Sigmoid colon (tissue), 7 donors: ENCODE data around the gene SH3BP1. TPM values are rescaled to one million over a fixed set of nuclear protein-coding genes. Genes with fewer than 3 reads are reported as not detected.

Source experiments
- DNase-seq: peaks from one replicate; pipeline ENCODE4 v3.0.0-alpha.2; 2019
- H3K27ac ChIP-seq, 4 donors: fragments of 200-600 bp; sonication (generic); one replicate each; pipeline ENCODE4 v1.5.1; 2016 to 2019; ENCODE audit warnings: mild to moderate bottlenecking in 1 of 4
- H3K27me3 ChIP-seq, 3 donors: fragments of 200-600 bp; sonication (generic); one replicate each; pipeline ENCODE4 v1.5.1; 2019; ENCODE audit warnings: mild to moderate bottlenecking in 1 of 3
- H3K36me3 ChIP-seq, 4 donors: fragments of 200-600 bp; sonication (generic); one replicate each; pipeline ENCODE4 v1.5.1; 2016 to 2019
- H3K4me1 ChIP-seq, 4 donors: fragments of 200-600 bp; sonication (generic); one replicate each; pipeline ENCODE4 v1.5.1; 2017 to 2019
- H3K4me3 ChIP-seq, 4 donors: fragments of 200-600 bp; sonication (generic); one replicate each; pipeline ENCODE4 v1.5.1; 2017 to 2019; ENCODE audit warnings: mild to moderate bottlenecking in 2 of 4, moderate library complexity in 1 of 4
- H3K9me3 ChIP-seq, 4 donors: fragments of 200-600 bp in 3 of 4; sonication (generic) in 3 of 4; one replicate each; pipeline versions ENCODE4 v1.5.1 to v1.6.1; 2013 to 2019
- CTCF ChIP-seq, 4 experiments: fragments of 450-650 bp in 3 of 4; fragments of 200-600 bp in 1 of 4; IDR thresholded peaks; one replicate each; pipeline ENCODE4 v1.5.1; 2016 to 2019; ENCODE audit warnings: antibody characterized with exemption in 4 of 4, mild to moderate bottlenecking in 3 of 4, moderate library complexity in 2 of 4
- EP300 ChIP-seq, 4 donors: sonication (generic); formaldehyde crosslinking; IDR thresholded peaks; one replicate each; pipeline ENCODE4 v1.6.1; 2017; ENCODE audit warnings: antibody characterized with exemption in 4 of 4
- POLR2A ChIP-seq, 2 donors: fragments of 450-650 bp; IDR thresholded peaks; one replicate each; pipeline ENCODE4 v1.6.1; 2016; ENCODE audit warnings: antibody characterized with exemption in 2 of 2, mild to moderate bottlenecking in 2 of 2, moderate library complexity in 2 of 2
- POLR2AphosphoS5 ChIP-seq, 4 donors: sonication (generic); formaldehyde crosslinking; IDR thresholded peaks; one replicate each; pipeline ENCODE4 v1.6.1; 2017; ENCODE audit warnings: antibody characterized with exemption in 4 of 4
- WGBS, 2 donors: extraction: QIAGEN DNeasy Blood & Tissue Kit; methylation state at CpG; one replicate each; pipeline ENCODE4 v1.1.7; 2013; 5-methylcytosine and 5-hydroxymethylcytosine counted together
- intact Hi-C: fragments of 100-400 bp; cut with DNase I; formaldehyde crosslinking; loops from one replicate; pipeline ENCODE4 v1.15.1; 2023
- polyA plus RNA-seq, 3 donors: library from polyadenylated mRNA; stranded (reverse); fragments of 200-250 nt; gene quantifications; one replicate each; pipeline ENCODE4 v1.2.3, GENCODE V29; 2013
- small RNA-seq, 3 donors: library from RNA; depleted of rRNA; stranded (forward); fragments of <200 nt; gene quantifications; one replicate each; pipeline ENCODE3, GENCODE V24; 2016
- total RNA-seq, 4 donors: library from RNA; depleted of rRNA; stranded (reverse); fragments of >200 nt; gene quantifications; one replicate each; pipeline ENCODE4 v1.1.0, GENCODE V29; 2016
- donor health status: healthy with polysubstance abuse.
- donor health status: Bipolar disorder and iron deficiency.
- donor health status: healthy.

Gene SH3BP1
- total and polyA plus RNA-seq, 7 donors = 1.4 to 71.2 (median 6.9) TPM

- WGBS, 2 donors = 81 to 88% methylated on average over 3 of the region's 3 CpGs
- Histone ChIP-seq H3K4me3 (no peak overlapping the region), H3K27me3 (no peaks in the 10 kb centered on the region), H3K36me3 (no peaks in the 10 kb centered on the region), H3K9me3 (no peaks in the 10 kb centered on the region), H3K4me1 (no peaks in the 10 kb centered on the region), H3K27ac (no peak overlapping the region)
- no peak for DNase-seq
- TF ChIP-seq POLR2AphosphoS5 (IDR thresholded peaks at IDR 0.05) (no peak), POLR2A (IDR thresholded peaks at IDR 0.05) (no peak), EP300 (IDR thresholded peaks at IDR 0.05) (no peak), CTCF (IDR thresholded peaks at IDR 0.05) (no peak)
- intact Hi-C loops = no loop called here
Observed at GRCh38 chr22:37704645-37705044, 65.2 kb downstream of the SH3BP1 start.

- intact Hi-C loops = no loop called here
- no peak overlapping the region for H3K27ac ChIP-seq
- no peak overlapping the region for H3K4me3 ChIP-seq
- H3K4me1 ChIP-seq = no peaks in the 10 kb centered on the region
- H3K36me3 ChIP-seq = no peaks in the 10 kb centered on the region
- DNase-seq = no peak
- no peaks in the 10 kb centered on the region for H3K27me3 ChIP-seq
- WGBS, 2 donors = 96% methylated on average over 3 of the region's 3 CpGs
- TF ChIP-seq POLR2A (IDR thresholded peaks at IDR 0.05) (no peak), POLR2AphosphoS5 (IDR thresholded peaks at IDR 0.05) (no peak), EP300 (IDR thresholded peaks at IDR 0.05) (no peak), CTCF (IDR thresholded peaks at IDR 0.05) (no peak)
- H3K9me3 ChIP-seq = no peaks in the 10 kb centered on the region
Observed at GRCh38 chr22:37705205-37705604, 65.7 kb downstream of the SH3BP1 start.

Small RNA genes within 50 kb of the gene (small RNA-seq; reads per million reads assigned to genes)
- gene RN7SL385P = 0 reads per million in 3 donors

Other genes starting within 250 kb of the SH3BP1 start
- under 1 TPM in 3 of 4 donors, not detected in 1; under 0.01 to 0.55 (median under 0.01) TPM for gene ELFN2, start 212.2 kb upstream of the SH3BP1 start, total RNA-seq
- under 1 TPM in 1 of 3 donors, not detected in 2; 0.31 TPM for gene ELFN2, start 212.2 kb upstream of the SH3BP1 start, polyA plus RNA-seq
- gene MFNG, start 153.3 kb upstream of the SH3BP1 start, total RNA-seq = 10 to 100 TPM in 3 of 4 donors, 1 to 10 TPM in 1; 8.0 to 15.3 (median 11.4) TPM
- 10 to 100 TPM in 2 of 3 donors, 1 to 10 TPM in 1; 9.9 to 33.9 (median 10.8) TPM for gene MFNG, start 153.3 kb upstream of the SH3BP1 start, polyA plus RNA-seq
- 1 to 10 TPM; 2.8 to 8.6 (median 3.5) TPM for gene CARD10, start 120.3 kb upstream of the SH3BP1 start, total RNA-seq
- gene CARD10, start 120.3 kb upstream of the SH3BP1 start, polyA plus RNA-seq = 10 to 100 TPM; 31.8 to 41.0 (median 37.7) TPM
- 10 to 100 TPM; 14.6 to 28.0 (median 20.7) TPM for gene CDC42EP1, start 79.2 kb upstream of the SH3BP1 start, total RNA-seq
- gene CDC42EP1, start 79.2 kb upstream of the SH3BP1 start, polyA plus RNA-seq = 10 to 100 TPM; 22.2 to 64.1 (median 24.6) TPM
- gene LGALS2, start 59.6 kb upstream of the SH3BP1 start, total RNA-seq = not detected
- 100 to 1,000 TPM in 2 of 3 donors, 10 to 100 TPM in 1; 61.9 to 155 (median 147) TPM for gene LGALS2, start 59.6 kb upstream of the SH3BP1 start, polyA plus RNA-seq
- 10 to 100 TPM; 26.4 to 59.8 (median 42.3) TPM for gene GGA1, start 30.8 kb upstream of the SH3BP1 start, total RNA-seq
- 10 to 100 TPM; 25.2 to 77.4 (median 34.4) TPM for gene GGA1, start 30.8 kb upstream of the SH3BP1 start, polyA plus RNA-seq
- 10 to 100 TPM in 2 of 4 donors, 1 to 10 TPM in 2; 7.5 to 12.8 (median 9.6) TPM for gene PDXP, start 19.1 kb downstream of the SH3BP1 start, total RNA-seq
- 10 to 100 TPM; 30.2 to 51.1 (median 48.6) TPM for gene PDXP, start 19.1 kb downstream of the SH3BP1 start, polyA plus RNA-seq
- gene LGALS1, start 36.0 kb downstream of the SH3BP1 start, total RNA-seq = 1,000 to 10,000 TPM in 3 of 4 donors, 100 to 1,000 TPM in 1; 911 to 2,925 (median 2,030) TPM
- 100 to 1,000 TPM; 373 to 487 (median 439) TPM for gene LGALS1, start 36.0 kb downstream of the SH3BP1 start, polyA plus RNA-seq
- 10 to 100 TPM; 10.7 to 28.2 (median 12.5) TPM for gene NOL12, start 46.7 kb downstream of the SH3BP1 start, total RNA-seq
- 10 to 100 TPM; 33.1 to 41.4 (median 41.3) TPM for gene NOL12, start 46.7 kb downstream of the SH3BP1 start, polyA plus RNA-seq
- gene TRIOBP, start 57.4 kb downstream of the SH3BP1 start, total RNA-seq = 100 to 1,000 TPM in 3 of 4 donors, 10 to 100 TPM in 1; 82.8 to 140 (median 128) TPM
- 10 to 100 TPM; 51.7 to 61.5 (median 58.7) TPM for gene TRIOBP, start 57.4 kb downstream of the SH3BP1 start, polyA plus RNA-seq
- gene GCAT, start 168.3 kb downstream of the SH3BP1 start, total RNA-seq = 10 to 100 TPM in 1 of 4 donors, 1 to 10 TPM in 3; 5.1 to 14.1 (median 7.7) TPM
- gene GCAT, start 168.3 kb downstream of the SH3BP1 start, polyA plus RNA-seq = 10 to 100 TPM in 2 of 3 donors, 1 to 10 TPM in 1; 6.0 to 12.3 (median 10.2) TPM
- gene GALR3, start 183.7 kb downstream of the SH3BP1 start, total RNA-seq = not detected
- gene GALR3, start 183.7 kb downstream of the SH3BP1 start, polyA plus RNA-seq = not detected
- 10 to 100 TPM; 39.3 to 50.7 (median 45.0) TPM for gene ANKRD54, start 204.7 kb downstream of the SH3BP1 start, total RNA-seq
- 10 to 100 TPM; 12.6 to 25.2 (median 23.0) TPM for gene ANKRD54, start 204.7 kb downstream of the SH3BP1 start, polyA plus RNA-seq
- 100 to 1,000 TPM; 366 to 628 (median 532) TPM for gene EIF3L, start 209.8 kb downstream of the SH3BP1 start, total RNA-seq
- gene EIF3L, start 209.8 kb downstream of the SH3BP1 start, polyA plus RNA-seq = 100 to 1,000 TPM; 198 to 331 (median 307) TPM